Measurements from ENCODE around the gene UXS1.

UXS1 gene

DNA sequence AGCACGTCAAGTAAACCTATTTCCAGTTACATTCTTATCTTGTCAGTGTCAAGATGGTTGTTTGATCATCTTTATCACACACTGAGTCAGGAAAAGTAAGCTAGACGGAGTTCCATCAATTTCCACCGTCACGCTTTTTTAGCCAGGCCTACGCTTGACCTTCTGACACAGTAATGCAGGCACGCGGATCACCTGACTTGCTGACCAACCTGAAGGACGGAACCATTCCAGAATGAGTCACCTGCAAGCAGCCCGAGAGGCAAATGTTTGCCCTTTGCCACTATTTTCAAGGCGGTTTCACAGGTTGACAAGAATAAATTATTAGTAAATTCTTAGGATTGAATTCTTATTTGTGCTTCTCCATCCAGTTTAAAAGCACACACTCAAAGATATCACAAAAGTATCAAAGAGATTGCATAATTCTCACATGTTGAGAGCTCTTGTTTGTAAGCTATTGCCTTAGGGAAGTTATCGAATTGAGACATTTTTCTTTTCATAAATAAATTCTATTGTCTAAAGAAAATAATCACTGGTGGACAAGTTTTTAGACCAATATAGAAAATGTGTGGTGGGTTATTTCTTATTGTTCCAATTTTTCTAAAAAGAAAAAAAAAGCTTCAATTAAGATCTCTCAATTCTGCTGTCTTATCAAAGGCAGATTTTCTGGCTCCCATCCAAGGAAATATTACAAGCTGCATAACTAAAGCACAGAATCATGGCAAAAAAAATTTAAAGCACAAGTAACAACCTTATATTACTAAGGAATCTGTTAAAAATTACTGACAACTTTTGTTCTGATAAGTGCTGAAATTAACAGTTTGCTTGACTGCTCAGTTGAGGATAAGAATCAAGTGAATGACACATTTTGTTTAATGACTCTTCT lies 31.9 kb downstream of the UXS1 start:
- DNase-seq, result no peak

DNA sequence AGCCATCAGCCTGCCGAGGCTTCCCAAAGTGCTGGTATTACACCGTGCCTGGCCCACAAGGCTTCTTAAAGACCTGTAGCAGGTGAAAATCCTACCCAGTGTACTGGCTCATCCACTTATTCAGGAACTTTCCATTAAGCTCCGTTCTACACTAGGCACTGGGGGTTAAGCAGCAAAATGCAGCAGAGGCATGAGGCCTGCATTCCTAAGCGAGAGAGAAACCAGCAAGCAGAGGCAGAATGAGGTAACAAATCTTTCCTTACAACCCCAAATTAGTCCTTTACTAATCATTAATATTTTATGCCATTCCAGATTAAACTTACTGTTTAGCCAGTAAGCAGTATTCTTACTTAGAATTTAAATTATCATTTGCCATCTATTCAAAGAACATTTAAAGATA lies 32.8 kb downstream of the UXS1 start:
- no peak for DNase-seq

DNA sequence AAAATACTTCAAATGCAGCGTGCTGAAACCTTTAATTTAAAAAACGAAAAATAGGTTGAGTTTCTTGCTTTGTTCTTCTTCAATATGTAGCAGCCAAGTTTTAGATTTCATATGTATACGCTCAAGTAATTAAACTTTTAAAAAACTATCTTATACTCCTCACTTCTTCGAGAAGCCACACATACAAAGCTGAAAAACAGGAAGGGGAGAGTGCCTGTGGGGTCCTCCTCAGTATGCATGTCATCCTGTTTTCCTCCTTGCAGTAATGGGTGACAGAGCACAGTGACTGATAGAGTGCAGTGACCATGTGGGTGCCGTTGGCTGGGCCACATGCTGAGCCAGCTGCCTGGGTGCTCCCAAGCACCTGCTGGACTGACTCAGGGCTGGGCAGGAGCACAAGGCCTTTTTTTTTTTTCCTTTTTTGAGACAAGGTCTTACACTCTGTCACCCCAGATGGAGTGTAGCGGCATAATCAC lies 33.3 kb downstream of the UXS1 start:
- no peak for DNase-seq

DNA sequence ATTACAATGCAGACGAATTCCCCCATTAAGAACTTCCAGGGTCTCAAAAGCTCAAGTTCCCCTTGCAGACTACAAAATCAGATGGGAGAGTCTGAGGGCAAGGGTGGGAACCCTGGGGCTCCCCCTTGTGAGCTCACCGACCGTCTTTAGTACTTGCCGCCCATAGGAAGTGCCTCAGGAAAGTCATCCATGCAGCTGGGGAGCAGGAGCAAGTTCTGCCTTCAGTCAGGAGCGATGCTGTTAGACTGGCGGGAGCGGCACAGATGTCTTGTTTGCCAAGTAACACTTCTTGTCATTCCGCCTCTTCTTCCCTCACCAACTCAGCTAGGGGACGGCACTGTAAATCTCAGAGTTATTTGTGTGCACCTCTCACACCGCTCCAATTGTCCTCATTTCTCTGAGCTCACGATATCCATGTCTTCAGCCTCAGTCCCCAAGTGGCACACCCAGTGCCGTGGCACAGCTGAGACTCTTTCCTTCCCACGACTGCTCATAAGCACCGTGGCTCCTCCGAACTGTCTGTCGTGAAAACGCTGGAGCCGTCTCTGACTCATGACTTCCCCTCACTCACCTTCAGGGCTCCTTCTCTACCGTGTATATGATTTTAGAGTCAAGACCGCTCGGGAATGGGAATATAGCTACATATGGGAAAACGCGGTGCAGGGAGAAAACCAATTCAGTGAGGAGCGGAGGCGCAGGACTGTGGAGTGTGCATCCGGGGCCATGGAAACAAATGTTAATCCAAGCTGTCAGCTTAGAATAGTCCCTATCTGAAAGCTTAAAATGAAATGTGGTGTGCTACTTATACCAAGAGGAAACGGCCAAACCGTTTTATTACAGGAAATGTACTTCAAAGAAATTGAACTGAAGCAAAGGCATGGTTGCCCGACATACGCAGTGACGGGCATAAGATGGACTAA lies 34.0 kb downstream of the UXS1 start:
- DNase-seq, result no peak

- no peak for DNase-seq
These were observed 35.2 kb downstream of the UXS1 start for GRCh38 chr2:106158871-106159270.

DNA sequence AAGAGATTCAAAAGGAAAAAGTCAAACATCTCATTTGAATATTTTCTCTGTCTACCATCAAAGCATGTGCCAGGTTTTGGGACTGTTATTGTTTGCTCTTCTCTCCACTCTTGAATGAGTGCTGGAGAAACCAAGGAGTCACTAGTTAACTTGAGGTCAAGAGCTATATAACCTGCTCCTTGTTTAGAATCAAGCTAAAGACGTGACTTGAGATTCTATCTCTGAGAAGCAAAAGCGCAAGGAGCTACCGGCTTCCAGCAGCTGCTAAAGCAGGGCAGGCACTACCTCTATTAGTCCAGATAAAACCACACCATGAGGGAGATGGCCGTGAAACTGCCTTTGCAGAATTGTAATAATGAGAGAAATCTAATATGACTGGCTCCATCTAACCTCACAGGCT lies 36.0 kb downstream of the UXS1 start:
- no peak for DNase-seq

DNA sequence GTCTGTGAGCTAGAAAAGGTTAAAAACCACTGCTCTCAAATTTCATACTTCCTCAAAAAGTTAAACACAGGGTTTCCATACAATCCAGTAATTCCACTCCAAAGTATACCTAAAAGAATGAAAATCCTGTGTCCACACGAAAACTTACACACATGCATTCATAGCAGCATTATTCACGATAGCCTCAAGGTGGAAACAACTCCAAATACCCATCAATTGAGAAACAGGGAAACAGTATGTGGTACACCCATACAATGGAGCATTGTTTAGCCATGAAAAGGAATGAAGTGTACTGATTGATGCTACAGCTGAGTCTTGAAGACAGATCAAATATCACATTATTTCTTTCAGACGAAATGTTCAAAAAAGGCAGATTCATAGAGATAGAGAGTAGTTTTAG lies 36.7 kb downstream of the UXS1 start:
- no peak for DNase-seq

GRCh38 chr2:106156305-106157296 lies 37.5 kb downstream of the UXS1 start:
- DNase-seq, result no peak

DNA sequence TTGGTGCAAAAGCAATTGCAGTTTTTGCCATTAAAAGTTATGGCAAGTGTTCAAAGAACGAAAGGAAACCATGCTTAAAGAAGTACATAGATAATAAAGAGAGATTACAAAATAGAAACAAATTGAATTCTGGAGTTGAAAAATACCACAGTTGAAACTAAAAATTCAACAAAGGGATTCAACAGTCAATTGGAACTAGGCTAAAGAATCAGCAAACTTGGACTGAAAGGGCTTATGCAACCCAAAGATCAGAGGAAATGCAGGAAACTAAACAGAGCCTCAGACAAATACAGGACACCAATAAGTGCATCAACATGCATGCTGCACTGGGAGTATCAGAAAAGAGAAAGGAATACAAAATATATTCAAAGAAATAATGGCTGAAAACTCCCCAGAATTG lies 40.3 kb downstream of the UXS1 start:
- no peak for DNase-seq

GRCh38 chr2:106147665-106148064 lies 46.4 kb downstream of the UXS1 start:
- no peak for DNase-seq

DNA sequence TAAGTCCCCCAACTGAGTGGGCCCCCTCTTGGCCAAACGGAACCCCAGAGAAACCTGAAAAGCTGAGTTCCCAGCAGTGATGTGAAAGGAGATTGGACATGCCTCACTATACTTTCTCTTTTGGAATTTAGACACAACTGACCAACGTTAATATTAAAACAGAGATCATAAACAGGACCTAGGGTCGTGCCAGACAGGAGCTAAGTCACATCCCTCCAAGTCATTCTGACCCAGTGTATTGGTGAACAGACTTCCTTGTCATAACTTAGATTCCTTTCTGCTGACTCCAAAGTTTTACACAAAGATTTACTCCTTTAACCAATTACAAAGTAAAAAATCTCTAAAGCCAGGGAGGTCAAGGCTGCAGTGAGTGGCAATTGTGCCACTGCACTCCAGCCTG lies 46.9 kb downstream of the UXS1 start:
- DNase-seq, result no peak

DNA sequence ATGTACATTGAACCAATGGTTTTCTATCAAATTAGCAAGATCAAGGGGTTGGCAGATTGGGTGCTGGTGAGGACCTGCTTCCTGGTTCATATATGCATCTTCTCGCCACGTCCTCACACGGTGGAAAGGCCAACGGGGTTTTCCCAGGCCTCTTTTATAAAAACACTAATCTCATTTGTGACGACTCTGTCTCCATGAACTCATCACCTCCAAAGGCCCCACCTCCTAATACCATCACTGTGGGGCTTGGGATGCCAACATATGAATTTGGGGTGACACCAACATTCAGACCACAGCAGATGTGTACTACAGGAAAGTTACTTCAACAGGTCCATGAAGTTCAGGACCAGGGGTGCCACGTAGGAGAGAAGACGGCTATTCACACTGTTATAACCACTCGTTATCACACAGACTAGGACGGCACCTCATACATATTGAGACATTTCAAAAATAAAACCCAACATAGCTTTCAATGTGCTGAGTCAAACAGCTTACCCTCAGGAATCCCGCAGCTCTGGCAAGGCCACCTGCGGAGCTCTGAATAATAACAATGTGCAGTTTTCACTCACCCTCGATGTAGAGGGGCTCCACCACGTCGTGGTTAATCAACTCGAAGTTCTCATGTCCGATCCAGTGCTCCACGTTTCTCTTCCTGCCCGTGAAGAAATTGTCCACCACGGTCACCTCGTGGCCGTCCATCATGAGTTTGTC lies 49.3 kb downstream of the UXS1 start:
- no peak for DNase-seq

GRCh38 chr2:106143495-106144215 lies 50.4 kb downstream of the UXS1 start:
- DNase-seq, result no peak

GRCh38 chr2:106142683-106143082 lies 51.4 kb downstream of the UXS1 start:
- DNase-seq, result no peak

- no peak for DNase-seq
These were observed 53.2 kb downstream of the UXS1 start for GRCh38 chr2:106140913-106141312.

GRCh38 chr2:106140113-106140512 lies 54.0 kb downstream of the UXS1 start:
- DNase-seq, result no peak

DNA sequence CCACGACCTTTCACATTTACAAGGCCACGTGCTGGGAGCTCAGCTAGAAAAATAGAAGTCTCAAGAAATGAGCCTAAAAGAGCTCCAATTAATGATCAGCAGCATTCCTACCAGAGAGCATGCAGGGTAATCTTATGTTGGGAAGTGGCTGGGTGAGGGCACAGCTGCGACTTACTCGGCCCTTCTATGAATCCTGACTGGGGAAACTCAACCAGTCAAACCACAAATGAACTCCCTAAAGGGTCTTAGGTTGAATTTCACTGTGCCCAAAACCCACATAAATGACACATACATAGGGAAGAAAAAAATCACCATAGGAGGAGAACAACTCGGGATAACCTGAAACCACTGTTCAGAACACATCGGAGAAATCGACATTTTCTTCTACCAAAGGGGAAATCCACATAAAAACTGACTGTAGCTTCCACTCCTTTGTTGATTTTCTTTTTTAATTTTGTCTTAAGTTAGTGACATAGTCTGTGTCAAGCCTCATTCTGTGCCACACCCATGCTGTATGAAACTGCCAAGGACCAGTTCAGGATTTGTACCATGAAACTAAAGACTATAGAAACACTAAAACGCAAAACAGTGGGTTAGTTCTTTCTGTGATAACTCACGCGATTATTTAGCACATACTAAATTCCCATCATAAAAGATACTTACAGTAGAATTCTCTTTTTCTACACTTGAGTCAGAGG lies 54.7 kb downstream of the UXS1 start:
- DNase-seq, result no peak

DNA sequence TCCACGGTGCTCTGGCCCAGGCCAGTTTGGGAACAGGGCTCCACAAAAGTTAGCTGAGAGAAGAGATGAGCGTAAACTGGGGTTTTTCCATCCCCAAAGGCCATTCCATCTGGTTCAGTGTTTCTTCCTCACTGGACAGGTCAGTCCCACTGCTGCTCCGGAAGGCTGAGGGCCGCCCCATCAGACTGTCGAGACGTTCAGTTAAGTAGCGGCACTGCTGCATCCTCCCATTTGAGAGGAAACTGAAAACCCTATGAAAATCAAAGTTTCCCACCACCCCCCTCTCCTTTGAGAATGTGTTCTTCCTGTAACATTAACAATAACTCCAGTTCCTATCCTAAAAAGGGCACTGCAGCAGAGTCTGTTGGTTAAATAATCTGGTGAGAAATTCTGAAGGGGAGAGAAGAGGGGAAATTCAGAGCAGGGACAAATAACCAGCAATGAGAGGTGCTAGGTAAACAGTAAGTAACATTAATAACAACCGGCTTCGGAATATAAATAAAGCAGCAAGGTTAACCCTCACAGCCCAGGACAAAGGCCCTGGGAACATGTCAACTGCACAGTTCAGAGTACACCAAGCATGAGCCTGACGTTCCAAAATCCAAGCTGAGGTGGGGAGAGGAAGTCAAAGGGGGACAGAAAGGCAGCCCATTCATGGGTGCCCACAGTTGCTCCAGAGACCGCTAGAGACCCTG lies 55.4 kb downstream of the UXS1 start:
- peak; percentile 25 for DNase-seq
